ENCODE measurements around the gene GREB1L. TPM values are rescaled to one million over a fixed set of nuclear protein-coding genes. Genes with fewer than 3 reads are reported as not detected.

Gene GREB1L
- total and polyA plus RNA-seq, 10 of the 15 experiments (the other 5 are each of a cell fraction or from before 2014, with no cell fraction given), result under 0.01 to 0.11 (median 0.03) TPM; not detected in 1

DNA sequence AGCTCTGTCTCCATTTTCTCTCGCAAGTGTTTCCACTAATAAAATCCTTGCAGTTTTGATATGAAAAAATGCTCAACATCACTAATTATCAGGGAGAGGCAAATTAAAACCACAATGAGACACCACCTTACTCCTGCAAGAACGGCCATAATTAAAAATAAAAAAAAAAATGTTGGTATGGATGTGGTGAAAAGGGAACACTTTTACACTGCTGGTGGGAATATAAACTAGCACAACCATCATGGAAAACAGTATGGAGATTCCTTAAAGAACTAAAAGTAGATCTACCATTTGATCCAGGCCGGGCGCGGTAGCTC is 49.8 kb upstream of the GREB1L start:
- H3K36me3 ChIP-seq (ENCODE audit: control insufficient read depth in 2 of 2, insufficient read depth in 2 of 2, low read length in 1 of 2), result no peaks in the 10 kb centered on the region
- no peak for DNase-seq (ENCODE audit: low read depth, low spot score)
- POLR2A ChIA-PET, result no interaction called here
- in situ Hi-C loops (cut with MboI), result loop anchor here (5.0 to 25.0 kb wide), 3 partner anchors 105 to 763 kb away; no protein-coding TSS in a partner anchor
- ATAC-seq, result no peak
- no peak for FAIRE-seq
- H2AFZ ChIP-seq (ENCODE audit: control insufficient read depth, low read depth, low read length), result no peak overlapping the region
- CTCF ChIA-PET, result interaction anchor here (0.9 to 2.1 kb wide), 8 partner anchors 11 to 764 kb away, joined by 3 to 9 read pairs (median 4); no protein-coding TSS in a partner anchor
- H4K20me1 ChIP-seq (ENCODE audit: control insufficient read depth, insufficient read depth), result no peaks in the 10 kb centered on the region
- no TSS peak for BruUV-seq (replicated peaks)
- no peak overlapping the region for H3K27ac ChIP-seq (ENCODE audit: control insufficient read depth, insufficient read depth)
- SMC1A ChIA-PET (ENCODE audit: uncharacterized antibody, unreplicated experiment), result interaction anchor here (2.4 kb wide), 1 partner anchor 12 kb away, joined by 7 read pairs; no protein-coding TSS in a partner anchor
- no peak overlapping the region for H3K4me2 ChIP-seq (ENCODE audit: control insufficient read depth, insufficient read depth)
- no peaks in the 10 kb centered on the region for H3K79me2 ChIP-seq (ENCODE audit: control insufficient read depth, insufficient read depth, low read length)
- H3K4me1 ChIP-seq (ENCODE audit: control insufficient read depth, insufficient read depth, low read length), result no peaks in the 10 kb centered on the region
- intact Hi-C loops (cut with micrococcal nuclease; ENCODE audit: unreplicated experiment), result loop anchor here (10.0 kb wide), 7 partner anchors 193 to 1513 kb away; no protein-coding TSS in a partner anchor
- H3K9me3 ChIP-seq (replicated peaks; ENCODE audit: control insufficient read depth, insufficient read depth, low read length), result no peaks in the 10 kb centered on the region
- WGBS (ENCODE audit: insufficient coverage, insufficient replicate concordance, low lambda C conversion rate, missing lambda C conversion rate), result 73% methylated on average over 5 of the region's 5 CpGs
- H3K9ac ChIP-seq (ENCODE audit: control insufficient read depth, insufficient read depth, low read length), result no peak overlapping the region
- H3K27me3 ChIP-seq (replicated peaks in 1 of 2; ENCODE audit: control insufficient read depth in 2 of 2, insufficient read depth in 2 of 2, low read length in 1 of 2), result no peaks in the 10 kb centered on the region
- H3K4me3 ChIP-seq, result no peak overlapping the region
- RAD21 ChIA-PET (ENCODE audit: unreplicated experiment), result interaction anchor here (0.7 kb wide), 1 partner anchor 149 kb away, joined by 3 read pairs; no protein-coding TSS in a partner anchor
- TF ChIP-seq, protein P1, sequence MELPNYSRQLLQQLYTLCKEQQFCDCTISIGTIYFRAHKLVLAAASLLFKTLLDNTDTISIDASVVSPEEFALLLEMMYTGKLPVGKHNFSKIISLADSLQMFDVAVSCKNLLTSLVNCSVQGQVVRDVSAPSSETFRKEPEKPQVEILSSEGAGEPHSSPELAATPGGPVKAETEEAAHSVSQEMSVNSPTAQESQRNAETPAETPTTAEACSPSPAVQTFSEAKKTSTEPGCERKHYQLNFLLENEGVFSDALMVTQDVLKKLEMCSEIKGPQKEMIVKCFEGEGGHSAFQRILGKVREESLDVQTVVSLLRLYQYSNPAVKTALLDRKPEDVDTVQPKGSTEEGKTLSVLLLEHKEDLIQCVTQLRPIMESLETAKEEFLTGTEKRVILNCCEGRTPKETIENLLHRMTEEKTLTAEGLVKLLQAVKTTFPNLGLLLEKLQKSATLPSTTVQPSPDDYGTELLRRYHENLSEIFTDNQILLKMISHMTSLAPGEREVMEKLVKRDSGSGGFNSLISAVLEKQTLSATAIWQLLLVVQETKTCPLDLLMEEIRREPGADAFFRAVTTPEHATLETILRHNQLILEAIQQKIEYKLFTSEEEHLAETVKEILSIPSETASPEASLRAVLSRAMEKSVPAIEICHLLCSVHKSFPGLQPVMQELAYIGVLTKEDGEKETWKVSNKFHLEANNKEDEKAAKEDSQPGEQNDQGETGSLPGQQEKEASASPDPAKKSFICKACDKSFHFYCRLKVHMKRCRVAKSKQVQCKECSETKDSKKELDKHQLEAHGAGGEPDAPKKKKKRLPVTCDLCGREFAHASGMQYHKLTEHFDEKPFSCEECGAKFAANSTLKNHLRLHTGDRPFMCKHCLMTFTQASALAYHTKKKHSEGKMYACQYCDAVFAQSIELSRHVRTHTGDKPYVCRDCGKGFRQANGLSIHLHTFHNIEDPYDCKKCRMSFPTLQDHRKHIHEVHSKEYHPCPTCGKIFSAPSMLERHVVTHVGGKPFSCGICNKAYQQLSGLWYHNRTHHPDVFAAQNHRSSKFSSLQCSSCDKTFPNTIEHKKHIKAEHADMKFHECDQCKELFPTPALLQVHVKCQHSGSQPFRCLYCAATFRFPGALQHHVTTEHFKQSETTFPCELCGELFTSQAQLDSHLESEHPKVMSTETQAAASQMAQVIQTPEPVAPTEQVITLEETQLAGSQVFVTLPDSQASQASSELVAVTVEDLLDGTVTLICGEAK (IDR thresholded peaks at IDR 0.05; ENCODE audit: borderline replicate concordance), result no peak
- no peak for TF ChIP-seq RUNX3 (IDR thresholded peaks at IDR 0.05; ENCODE audit: low read length)
- TF ChIP-seq CBFB (IDR thresholded peaks at IDR 0.05; ENCODE audit: low read depth), result no peak
- no peak for TF ChIP-seq RELA (IDR thresholded peaks at IDR 0.05; ENCODE audit: borderline replicate concordance, partially characterized antibody)
- TF ChIP-seq, protein P2, sequence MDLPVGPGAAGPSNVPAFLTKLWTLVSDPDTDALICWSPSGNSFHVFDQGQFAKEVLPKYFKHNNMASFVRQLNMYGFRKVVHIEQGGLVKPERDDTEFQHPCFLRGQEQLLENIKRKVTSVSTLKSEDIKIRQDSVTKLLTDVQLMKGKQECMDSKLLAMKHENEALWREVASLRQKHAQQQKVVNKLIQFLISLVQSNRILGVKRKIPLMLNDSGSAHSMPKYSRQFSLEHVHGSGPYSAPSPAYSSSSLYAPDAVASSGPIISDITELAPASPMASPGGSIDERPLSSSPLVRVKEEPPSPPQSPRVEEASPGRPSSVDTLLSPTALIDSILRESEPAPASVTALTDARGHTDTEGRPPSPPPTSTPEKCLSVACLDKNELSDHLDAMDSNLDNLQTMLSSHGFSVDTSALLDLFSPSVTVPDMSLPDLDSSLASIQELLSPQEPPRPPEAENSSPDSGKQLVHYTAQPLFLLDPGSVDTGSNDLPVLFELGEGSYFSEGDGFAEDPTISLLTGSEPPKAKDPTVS (IDR thresholded peaks at IDR 0.05; ENCODE audit: low read depth, low read length), result no peak
- TF ChIP-seq KDM1A (IDR thresholded peaks at IDR 0.05; ENCODE audit: borderline replicate concordance), result no peak
- TF ChIP-seq, protein P3, sequence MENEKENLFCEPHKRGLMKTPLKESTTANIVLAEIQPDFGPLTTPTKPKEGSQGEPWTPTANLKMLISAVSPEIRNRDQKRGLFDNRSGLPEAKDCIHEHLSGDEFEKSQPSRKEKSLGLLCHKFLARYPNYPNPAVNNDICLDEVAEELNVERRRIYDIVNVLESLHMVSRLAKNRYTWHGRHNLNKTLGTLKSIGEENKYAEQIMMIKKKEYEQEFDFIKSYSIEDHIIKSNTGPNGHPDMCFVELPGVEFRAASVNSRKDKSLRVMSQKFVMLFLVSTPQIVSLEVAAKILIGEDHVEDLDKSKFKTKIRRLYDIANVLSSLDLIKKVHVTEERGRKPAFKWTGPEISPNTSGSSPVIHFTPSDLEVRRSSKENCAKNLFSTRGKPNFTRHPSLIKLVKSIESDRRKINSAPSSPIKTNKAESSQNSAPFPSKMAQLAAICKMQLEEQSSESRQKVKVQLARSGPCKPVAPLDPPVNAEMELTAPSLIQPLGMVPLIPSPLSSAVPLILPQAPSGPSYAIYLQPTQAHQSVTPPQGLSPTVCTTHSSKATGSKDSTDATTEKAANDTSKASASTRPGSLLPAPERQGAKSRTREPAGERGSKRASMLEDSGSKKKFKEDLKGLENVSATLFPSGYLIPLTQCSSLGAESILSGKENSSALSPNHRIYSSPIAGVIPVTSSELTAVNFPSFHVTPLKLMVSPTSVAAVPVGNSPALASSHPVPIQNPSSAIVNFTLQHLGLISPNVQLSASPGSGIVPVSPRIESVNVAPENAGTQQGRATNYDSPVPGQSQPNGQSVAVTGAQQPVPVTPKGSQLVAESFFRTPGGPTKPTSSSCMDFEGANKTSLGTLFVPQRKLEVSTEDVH (IDR thresholded peaks at IDR 0.05; ENCODE audit: low read depth, partially characterized antibody), result no peak
- TF ChIP-seq SP1 (IDR thresholded peaks at IDR 0.05; ENCODE audit: low read depth, low read length), result no peak
- no peak for TF ChIP-seq LARP7 (IDR thresholded peaks at IDR 0.05)
- TF ChIP-seq, protein P4, sequence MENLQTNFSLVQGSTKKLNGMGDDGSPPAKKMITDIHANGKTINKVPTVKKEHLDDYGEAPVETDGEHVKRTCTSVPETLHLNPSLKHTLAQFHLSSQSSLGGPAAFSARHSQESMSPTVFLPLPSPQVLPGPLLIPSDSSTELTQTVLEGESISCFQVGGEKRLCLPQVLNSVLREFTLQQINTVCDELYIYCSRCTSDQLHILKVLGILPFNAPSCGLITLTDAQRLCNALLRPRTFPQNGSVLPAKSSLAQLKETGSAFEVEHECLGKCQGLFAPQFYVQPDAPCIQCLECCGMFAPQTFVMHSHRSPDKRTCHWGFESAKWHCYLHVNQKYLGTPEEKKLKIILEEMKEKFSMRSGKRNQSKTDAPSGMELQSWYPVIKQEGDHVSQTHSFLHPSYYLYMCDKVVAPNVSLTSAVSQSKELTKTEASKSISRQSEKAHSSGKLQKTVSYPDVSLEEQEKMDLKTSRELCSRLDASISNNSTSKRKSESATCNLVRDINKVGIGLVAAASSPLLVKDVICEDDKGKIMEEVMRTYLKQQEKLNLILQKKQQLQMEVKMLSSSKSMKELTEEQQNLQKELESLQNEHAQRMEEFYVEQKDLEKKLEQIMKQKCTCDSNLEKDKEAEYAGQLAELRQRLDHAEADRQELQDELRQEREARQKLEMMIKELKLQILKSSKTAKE (IDR thresholded peaks at IDR 0.05; ENCODE audit: low read depth, poor library complexity, severe bottlenecking), result no peak
- no peak for TF ChIP-seq CBX3 (IDR thresholded peaks at IDR 0.05; ENCODE audit: borderline replicate concordance, low read depth)

Measured in GM12878 (cell line).